Tibial nerve (tissue), 4 donors: ENCODE results near the gene LDB1. TPM values are rescaled to one million over a fixed set of nuclear protein-coding genes. Genes with fewer than 3 reads are reported as not detected.
A peak's percentile ranks its signal among the peaks of the same experiment; 100 is the strongest.

ENCODE experiments used
- DNase-seq, 2 donors: peaks; one replicate each; pipeline ENCODE4 v3.0.0-alpha.2; 2019; ENCODE audit warnings: low spot score in 2 of 2
- H3K27ac ChIP-seq, 4 donors: fragments of 200-600 bp; sonication (generic) in 3 of 4; one replicate each; pipeline ENCODE4 v1.5.1; 2017 to 2019; ENCODE audit warnings: mild to moderate bottlenecking in 1 of 4
- H3K27me3 ChIP-seq, 2 donors: fragments of 200-600 bp; sonication (generic) in 1 of 2; one replicate each; pipeline versions ENCODE4 v1.5.1 to v1.6.0; 2017 to 2019
- H3K36me3 ChIP-seq, 3 donors: fragments of 200-600 bp; sonication (generic); one replicate each; pipeline ENCODE4 v1.5.1; 2018 to 2019
- H3K4me1 ChIP-seq, 4 donors: fragments of 200-600 bp; sonication (generic) in 3 of 4; one replicate each; pipeline ENCODE4 v1.5.1; 2017 to 2019
- H3K4me3 ChIP-seq, 4 donors: fragments of 200-600 bp; sonication (generic) in 3 of 4; one replicate each; pipeline ENCODE4 v1.5.1; 2017 to 2019; ENCODE audit warnings: mild to moderate bottlenecking in 1 of 4, moderate library complexity in 1 of 4
- H3K9me3 ChIP-seq, 4 donors: fragments of 200-600 bp; sonication (generic) in 3 of 4; one replicate each; pipeline ENCODE4 v1.5.1; 2017 to 2019
- EP300 ChIP-seq, 2 donors: sonication (generic); formaldehyde crosslinking; IDR thresholded peaks; one replicate each; pipeline ENCODE4 v1.6.1; 2017; ENCODE audit warnings: antibody characterized with exemption in 2 of 2, mild to moderate bottlenecking in 1 of 2
- POLR2A ChIP-seq, 2 donors: fragments of 450-650 bp; IDR thresholded peaks; one replicate each; pipeline ENCODE4 v1.6.1; 2017; ENCODE audit warnings: antibody characterized with exemption in 2 of 2, mild to moderate bottlenecking in 2 of 2, moderate library complexity in 2 of 2
- WGBS, 2 donors: methylation state at CpG; one replicate each; pipeline ENCODE4 v1.1.5; 2018; 5-methylcytosine and 5-hydroxymethylcytosine counted together
- total RNA-seq, 4 donors: library from RNA; depleted of rRNA; stranded (reverse); fragments of >200 nt; gene quantifications; one replicate each; pipeline ENCODE4 v1.1.0, GENCODE V29; 2016
- TF ChIP-seq, protein P1 (sequence below), 5 experiments: fragments of 200-600 bp in 3 of 5; fragments of 450-650 bp in 2 of 5; sonication (generic) in 3 of 5; IDR thresholded peaks; one replicate each; pipeline ENCODE4 v1.5.1; 2016 to 2019; ENCODE audit warnings: antibody characterized with exemption in 5 of 5, mild to moderate bottlenecking in 3 of 5, moderate library complexity in 2 of 5

LDB1 gene
- total RNA-seq, 4 donors from 2014 or later: 37.0 to 50.7 (median 45.8) TPM

DNA sequence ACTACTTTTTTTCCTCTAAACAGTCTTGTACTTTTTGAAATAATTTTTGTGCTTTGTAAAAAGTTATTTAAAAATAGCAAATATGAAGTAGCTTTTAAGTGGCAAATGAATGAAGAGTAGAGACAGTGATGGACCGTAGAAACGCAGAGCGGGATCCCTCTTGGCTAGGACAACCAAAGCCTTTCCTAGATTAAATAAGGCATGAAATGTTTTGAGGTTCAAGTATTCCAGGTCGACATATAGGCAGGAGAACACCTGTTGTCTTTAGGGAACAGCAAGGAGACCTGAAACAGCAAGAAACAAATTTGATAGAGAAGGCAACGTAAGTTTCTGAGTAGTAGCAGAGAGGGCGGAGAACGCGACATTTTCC, 12.0 kb upstream of the LDB1 start:
- Histone ChIP-seq H3K27ac (peak overlapping the region in 3 of 4 donors; percentile 60 to 96 (median 90)), H3K27me3 (no peaks in the 10 kb centered on the region), H3K9me3 (no peaks in the 10 kb centered on the region), H3K4me3 (peak overlapping the region in 3 of 4 donors; percentile 77 to 99 (median 95)), H3K4me1 (peaks cover 0 to 40% (median 11%) of the 10 kb centered on the region in 4 donors), H3K36me3 (no peaks in the 10 kb centered on the region)
- no peak for DNase-seq
- WGBS, 2 donors: 25 to 28% methylated on average over 8 of the region's 8 CpGs
- TF ChIP-seq POLR2A (IDR thresholded peaks at IDR 0.05) (no peak), EP300 (IDR thresholded peaks at IDR 0.05) (no peak)
- TF ChIP-seq, protein P1, sequence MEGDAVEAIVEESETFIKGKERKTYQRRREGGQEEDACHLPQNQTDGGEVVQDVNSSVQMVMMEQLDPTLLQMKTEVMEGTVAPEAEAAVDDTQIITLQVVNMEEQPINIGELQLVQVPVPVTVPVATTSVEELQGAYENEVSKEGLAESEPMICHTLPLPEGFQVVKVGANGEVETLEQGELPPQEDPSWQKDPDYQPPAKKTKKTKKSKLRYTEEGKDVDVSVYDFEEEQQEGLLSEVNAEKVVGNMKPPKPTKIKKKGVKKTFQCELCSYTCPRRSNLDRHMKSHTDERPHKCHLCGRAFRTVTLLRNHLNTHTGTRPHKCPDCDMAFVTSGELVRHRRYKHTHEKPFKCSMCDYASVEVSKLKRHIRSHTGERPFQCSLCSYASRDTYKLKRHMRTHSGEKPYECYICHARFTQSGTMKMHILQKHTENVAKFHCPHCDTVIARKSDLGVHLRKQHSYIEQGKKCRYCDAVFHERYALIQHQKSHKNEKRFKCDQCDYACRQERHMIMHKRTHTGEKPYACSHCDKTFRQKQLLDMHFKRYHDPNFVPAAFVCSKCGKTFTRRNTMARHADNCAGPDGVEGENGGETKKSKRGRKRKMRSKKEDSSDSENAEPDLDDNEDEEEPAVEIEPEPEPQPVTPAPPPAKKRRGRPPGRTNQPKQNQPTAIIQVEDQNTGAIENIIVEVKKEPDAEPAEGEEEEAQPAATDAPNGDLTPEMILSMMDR (IDR thresholded peaks at IDR 0.05): no peak

- Histone ChIP-seq H3K4me3 (no peak overlapping the region), H3K27ac (peak overlapping the region in 1 of 4 donors; percentile 96), H3K9me3 (no peaks in the 10 kb centered on the region), H3K27me3 (no peaks in the 10 kb centered on the region), H3K36me3 (no peaks in the 10 kb centered on the region), H3K4me1 (peaks cover 0 to 34% (median 11%) of the 10 kb centered on the region in 4 donors)
- DNase-seq: no peak
- TF ChIP-seq, protein P1 (IDR thresholded peaks at IDR 0.05): no peak
- TF ChIP-seq EP300 (IDR thresholded peaks at IDR 0.05) (no peak), POLR2A (IDR thresholded peaks at IDR 0.05) (no peak)
- 79 to 81% methylated on average over 8 of the region's 8 CpGs for WGBS, 2 donors
Observed at GRCh38 chr10:102131286-102132170, 11.4 kb upstream of the LDB1 start.

DNA sequence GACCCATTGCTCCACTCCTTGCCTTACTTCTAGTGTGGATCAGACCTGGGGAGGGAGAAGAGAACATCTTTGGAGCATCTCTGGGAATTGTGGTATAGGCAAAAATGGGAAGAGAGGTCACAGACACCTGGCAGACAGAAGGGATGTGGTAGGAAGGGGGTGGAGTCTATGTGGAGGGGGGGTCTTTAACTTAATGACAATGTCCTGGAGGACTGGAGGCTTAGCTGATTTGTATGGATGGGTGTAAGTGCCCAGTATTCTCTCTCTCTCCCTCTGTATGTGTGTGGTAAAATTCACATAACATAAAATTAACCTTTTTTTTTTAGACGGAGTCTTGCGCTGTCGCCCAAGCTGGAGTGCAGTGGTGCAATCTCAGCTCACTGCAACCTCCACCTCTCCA, 3.1 kb upstream of the LDB1 start:
- no peak for DNase-seq
- Histone ChIP-seq H3K27ac (no peak overlapping the region), H3K27me3 (no peaks in the 10 kb centered on the region), H3K9me3 (no peaks in the 10 kb centered on the region), H3K4me1 (peaks cover 0 to 27% (median 21%) of the 10 kb centered on the region in 4 donors), H3K4me3 (no peak overlapping the region), H3K36me3 (no peaks in the 10 kb centered on the region)
- TF ChIP-seq EP300 (IDR thresholded peaks at IDR 0.05) (no peak), POLR2A (IDR thresholded peaks at IDR 0.05) (no peak)
- TF ChIP-seq, protein P1 (IDR thresholded peaks at IDR 0.05): no peak
- WGBS, 2 donors: 85 to 92% methylated on average over 3 of the region's 3 CpGs

GRCh38 chr10:102122450-102122849, 2.3 kb upstream of the LDB1 start:
- no peak for TF ChIP-seq EP300 (IDR thresholded peaks at IDR 0.05)
- TF ChIP-seq POLR2A (IDR thresholded peaks at IDR 0.05): no peak
- TF ChIP-seq, protein P1 (IDR thresholded peaks at IDR 0.05): no peak
- DNase-seq: no peak
- no peak overlapping the region for H3K4me3 ChIP-seq
- peaks cover 0 to 35% (median 28%) of the 10 kb centered on the region in 4 donors for H3K4me1 ChIP-seq
- H3K9me3 ChIP-seq: no peaks in the 10 kb centered on the region
- WGBS, 2 donors: 100% methylated on average over 1 of the region's 1 CpG
- H3K36me3 ChIP-seq: no peaks in the 10 kb centered on the region
- H3K27me3 ChIP-seq: no peaks in the 10 kb centered on the region
- peak overlapping the region in 3 of 4 donors; percentile 97 to 100 (median 98) for H3K27ac ChIP-seq

DNA sequence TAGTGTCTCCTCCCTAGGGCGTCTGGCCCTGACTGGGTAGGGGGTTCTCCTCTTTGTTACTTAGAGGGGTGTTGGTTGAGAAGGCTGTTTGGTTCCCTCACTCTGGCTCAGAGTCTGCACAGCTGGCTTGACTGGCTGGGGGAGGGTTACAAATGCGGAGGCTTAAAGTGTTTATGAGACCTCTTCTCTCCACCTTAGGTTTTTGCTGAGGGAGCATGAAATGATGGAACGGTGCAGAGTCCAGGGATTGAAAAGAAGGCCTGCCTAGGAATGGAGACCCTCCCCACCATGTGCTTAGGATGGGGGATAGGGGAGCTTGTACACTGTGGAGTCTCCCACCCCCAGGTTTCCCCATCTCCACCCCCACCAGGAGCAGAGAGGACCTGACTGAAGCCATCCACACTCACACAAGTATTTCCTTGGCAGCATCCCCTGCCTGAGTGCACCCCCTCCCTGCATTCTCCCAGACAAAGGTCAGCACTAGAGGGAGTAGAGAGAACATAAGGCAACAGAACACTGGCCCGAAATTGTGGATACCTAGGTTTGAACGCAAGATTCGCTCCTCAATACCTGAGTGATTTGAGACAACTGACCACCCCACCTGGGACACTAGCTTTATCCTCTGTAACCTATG, 1.7 kb upstream of the LDB1 start:
- H3K36me3 ChIP-seq: no peaks in the 10 kb centered on the region
- no peaks in the 10 kb centered on the region for H3K9me3 ChIP-seq
- 33 to 42% methylated on average over 6 of the region's 6 CpGs for WGBS, 2 donors
- TF ChIP-seq EP300 (IDR thresholded peaks at IDR 0.05): no peak
- H3K4me1 ChIP-seq: peaks cover 0 to 41% (median 33%) of the 10 kb centered on the region in 4 donors
- H3K4me3 ChIP-seq: peak overlapping the region in 2 of 4 donors; percentile 93 to 96
- H3K27me3 ChIP-seq: no peaks in the 10 kb centered on the region
- peak overlapping the region; percentile 92 to 100 (median 98) for H3K27ac ChIP-seq
- no peak for DNase-seq
